WTC11 (cell line): ENCODE data around the gene DNA2. TPM values are rescaled to one million over a fixed set of nuclear protein-coding genes. Genes with fewer than 3 reads are reported as not detected.

Experiments
- ATAC-seq: fragments of 200-7000 bp; cut with Tn5 transposase; 2 replicates; pipeline ENCODE4 v1.10.0; 2021; ENCODE audit warnings: mild to moderate bottlenecking, moderate library complexity
- CTCF ChIA-PET: fragments of 300-600 bp; sonication (Branson Sonifier 250); formaldehyde crosslinking; loops from one replicate; lab custom pipeline; 2021; ENCODE audit warnings: antibody characterized with exemption; lab: Charles Lee
- POLR2A ChIA-PET: fragments of 350-600 bp; sonication (Branson Sonifier 250); formaldehyde crosslinking; loops from one replicate; lab custom pipeline; 2021; ENCODE audit warnings: antibody characterized with exemption; lab: Charles Lee
- DNase-seq: peaks from one replicate; pipeline ENCODE4 v3.0.0; 2021; ENCODE audit warnings: low spot score
- H3K27ac Mint-ChIP-seq: 2 replicates; pipeline ENCODE4 v1.8.0; 2021; ENCODE audit warnings: mixed read lengths
- H3K27me3 Mint-ChIP-seq: 2 replicates; pipeline ENCODE4 v1.8.0; 2021; ENCODE audit warnings: low read depth, mild to moderate bottlenecking, moderate library complexity, mixed read lengths
- H3K36me3 Mint-ChIP-seq: 2 replicates; pipeline ENCODE4 v1.8.0; 2021; ENCODE audit warnings: mixed read lengths
- H3K4me1 Mint-ChIP-seq: 2 replicates; pipeline ENCODE4 v1.8.0; 2022; ENCODE audit warnings: mixed read lengths
- H3K4me3 Mint-ChIP-seq: 2 replicates; pipeline ENCODE4 v1.8.0; 2021; ENCODE audit warnings: mild to moderate bottlenecking, moderate library complexity, mixed read lengths
- H3K9me3 Mint-ChIP-seq: 2 replicates; pipeline ENCODE4 v1.8.0; 2021; ENCODE audit warnings: mixed read lengths
- CREB1 ChIP-seq: sonication (generic); formaldehyde crosslinking; IDR thresholded peaks from 2 replicates; pipeline ENCODE4 v1.8.0; 2023; ENCODE audit warnings: mild to moderate bottlenecking, missing genetic modification reagents
- ELF4 ChIP-seq: sonication (generic); formaldehyde crosslinking; IDR thresholded peaks from 2 replicates; pipeline ENCODE4 v1.8.1; 2022; ENCODE audit warnings: low read depth, mild to moderate bottlenecking, moderate library complexity, missing genetic modification reagents
- FOXJ3 ChIP-seq: sonication (generic); formaldehyde crosslinking; IDR thresholded peaks from 2 replicates; pipeline ENCODE4 v1.9.0; 2021; ENCODE audit warnings: missing genetic modification reagents, mild to moderate bottlenecking, borderline replicate concordance
- FOXP1 ChIP-seq: sonication (generic); formaldehyde crosslinking; IDR thresholded peaks from 2 replicates; pipeline ENCODE4 v1.8.0; 2022; ENCODE audit warnings: missing genetic modification reagents, mild to moderate bottlenecking, moderate library complexity, borderline replicate concordance
- JAZF1 ChIP-seq: fragments of 250-450 bp; sonication (Bioruptor Pico); IDR thresholded peaks from 2 replicates; pipeline ENCODE4 v1.9.0; 2021; ENCODE audit warnings: moderate library complexity, mild to moderate bottlenecking, inconsistent platforms
- NR1H2 ChIP-seq: sonication (generic); formaldehyde crosslinking; IDR thresholded peaks from 2 replicates; pipeline ENCODE4 v1.9.0; 2021; ENCODE audit warnings: mild to moderate bottlenecking, moderate library complexity, missing genetic modification reagents
- NR3C1 ChIP-seq: sonication (generic); formaldehyde crosslinking; conservative IDR thresholded peaks from 2 replicates; pipeline ENCODE4 v1.8.1; 2023; ENCODE audit warnings: low read depth, mild to moderate bottlenecking, missing genetic modification reagents
- SMAD4 ChIP-seq: sonication (generic); formaldehyde crosslinking; IDR thresholded peaks from 2 replicates; pipeline ENCODE4 v1.8.0; 2022; ENCODE audit warnings: mild to moderate bottlenecking, missing genetic modification reagents
- TCF7 ChIP-seq: sonication (generic); formaldehyde crosslinking; IDR thresholded peaks from 2 replicates; pipeline ENCODE4 v1.8.0; 2022; ENCODE audit warnings: mild to moderate bottlenecking, low read depth, missing genetic modification reagents, moderate library complexity
- TP53 ChIP-seq: sonication (generic); formaldehyde crosslinking; IDR thresholded peaks from 2 replicates; pipeline ENCODE4 v1.8.1; 2023; ENCODE audit warnings: mild to moderate bottlenecking, missing genetic modification reagents
- ZNF121 ChIP-seq: sonication (generic); formaldehyde crosslinking; IDR thresholded peaks from 2 replicates; pipeline ENCODE4 v1.8.0; 2023; ENCODE audit warnings: missing genetic modification reagents
- ZNF317 ChIP-seq: sonication (generic); formaldehyde crosslinking; IDR thresholded peaks from 2 replicates; pipeline ENCODE4 v1.8.1; 2023; ENCODE audit warnings: low read depth, mild to moderate bottlenecking, moderate library complexity, missing genetic modification reagents, borderline replicate concordance
- ZNF416 ChIP-seq: fragments of 250-450 bp; sonication (Bioruptor Pico); IDR thresholded peaks from 2 replicates; pipeline ENCODE4 v1.9.0; 2021; ENCODE audit warnings: mild to moderate bottlenecking, inconsistent platforms
- ZNF671 ChIP-seq: fragments of 250-450 bp; sonication (Bioruptor Pico); IDR thresholded peaks from 2 replicates; pipeline ENCODE4 v1.8.0; 2021; ENCODE audit warnings: mild to moderate bottlenecking
- total RNA-seq: library from RNA; stranded (reverse); gene quantifications from 3 replicates; pipeline ENCODE4 v1.2.3, GENCODE V29; 2021
- TF ChIP-seq, protein P1 (sequence below): sonication (generic); formaldehyde crosslinking; IDR thresholded peaks from 2 replicates; pipeline ENCODE4 v1.8.0; 2022; ENCODE audit warnings: mild to moderate bottlenecking, missing genetic modification reagents
- TF ChIP-seq, protein P2 (sequence below): fragments of 250-450 bp; sonication (Bioruptor Pico); conservative IDR thresholded peaks from 2 replicates; pipeline ENCODE4 v1.9.0; 2021; ENCODE audit warnings: mild to moderate bottlenecking
- TF ChIP-seq, protein P3 (sequence below): sonication (generic); formaldehyde crosslinking; IDR thresholded peaks from 2 replicates; pipeline ENCODE4 v1.8.0; 2022; ENCODE audit warnings: mild to moderate bottlenecking, missing genetic modification reagents
- TF ChIP-seq, protein P4 (sequence below): sonication (generic); formaldehyde crosslinking; IDR thresholded peaks from 2 replicates; pipeline ENCODE4 v1.8.1; 2022; ENCODE audit warnings: mild to moderate bottlenecking, moderate library complexity, missing genetic modification reagents
- TF ChIP-seq, protein P5 (sequence below): sonication (generic); formaldehyde crosslinking; IDR thresholded peaks from 2 replicates; pipeline ENCODE4 v1.8.0; 2022; ENCODE audit warnings: mild to moderate bottlenecking, missing genetic modification reagents
- TF ChIP-seq, protein P6 (sequence below): sonication (generic); formaldehyde crosslinking; conservative IDR thresholded peaks from 2 replicates; pipeline ENCODE4 v1.8.1; 2023; ENCODE audit warnings: mild to moderate bottlenecking, low read depth, missing genetic modification reagents, moderate library complexity
- TF ChIP-seq, protein P7 (sequence below): sonication (generic); formaldehyde crosslinking; IDR thresholded peaks from 2 replicates; pipeline ENCODE4 v1.8.0; 2022; ENCODE audit warnings: mild to moderate bottlenecking, missing genetic modification reagents
- TF ChIP-seq, protein P8 (sequence below): sonication (generic); formaldehyde crosslinking; IDR thresholded peaks from 2 replicates; pipeline ENCODE4 v1.8.1; 2023; ENCODE audit warnings: mild to moderate bottlenecking, missing genetic modification reagents, moderate library complexity
- TF ChIP-seq, protein P9 (sequence below): fragments of 200-600 bp; IDR thresholded peaks from 2 replicates; pipeline ENCODE4 v1.8.0; 2022; ENCODE audit warnings: antibody characterized with exemption

The DNA2 gene
- total RNA-seq, 1 experiment from 2014 or later = 46.3 TPM

DNA sequence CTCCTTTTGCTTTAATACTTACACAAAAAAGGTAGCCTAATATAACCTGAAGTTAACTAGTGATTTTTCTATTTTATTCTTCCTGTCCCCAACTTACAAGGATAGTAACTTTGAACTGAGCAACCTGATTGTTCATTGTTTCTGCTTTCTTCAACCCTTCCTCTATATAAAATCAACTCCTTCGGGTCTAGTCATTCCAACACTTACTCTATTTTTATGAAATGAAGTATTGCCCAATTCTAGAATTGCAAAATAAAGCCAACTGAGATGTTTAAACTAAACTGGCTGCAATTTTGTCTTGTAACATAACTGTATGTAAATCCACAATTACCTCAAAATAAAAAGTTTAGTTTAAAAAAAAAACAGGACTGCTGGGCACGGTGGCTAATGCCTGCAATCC, 20.3 kb upstream of the DNA2 start:
- TF ChIP-seq, protein P1, sequence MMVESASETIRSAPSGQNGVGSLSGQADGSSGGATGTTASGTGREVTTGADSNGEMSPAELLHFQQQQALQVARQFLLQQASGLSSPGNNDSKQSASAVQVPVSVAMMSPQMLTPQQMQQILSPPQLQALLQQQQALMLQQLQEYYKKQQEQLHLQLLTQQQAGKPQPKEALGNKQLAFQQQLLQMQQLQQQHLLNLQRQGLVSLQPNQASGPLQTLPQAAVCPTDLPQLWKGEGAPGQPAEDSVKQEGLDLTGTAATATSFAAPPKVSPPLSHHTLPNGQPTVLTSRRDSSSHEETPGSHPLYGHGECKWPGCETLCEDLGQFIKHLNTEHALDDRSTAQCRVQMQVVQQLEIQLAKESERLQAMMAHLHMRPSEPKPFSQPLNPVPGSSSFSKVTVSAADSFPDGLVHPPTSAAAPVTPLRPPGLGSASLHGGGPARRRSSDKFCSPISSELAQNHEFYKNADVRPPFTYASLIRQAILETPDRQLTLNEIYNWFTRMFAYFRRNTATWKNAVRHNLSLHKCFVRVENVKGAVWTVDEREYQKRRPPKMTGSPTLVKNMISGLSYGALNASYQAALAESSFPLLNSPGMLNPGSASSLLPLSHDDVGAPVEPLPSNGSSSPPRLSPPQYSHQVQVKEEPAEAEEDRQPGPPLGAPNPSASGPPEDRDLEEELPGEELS (CRISPR knock-in tag) = no peak
- no peak for TF ChIP-seq NR3C1 (CRISPR knock-in tag)
- TF ChIP-seq, protein P2, sequence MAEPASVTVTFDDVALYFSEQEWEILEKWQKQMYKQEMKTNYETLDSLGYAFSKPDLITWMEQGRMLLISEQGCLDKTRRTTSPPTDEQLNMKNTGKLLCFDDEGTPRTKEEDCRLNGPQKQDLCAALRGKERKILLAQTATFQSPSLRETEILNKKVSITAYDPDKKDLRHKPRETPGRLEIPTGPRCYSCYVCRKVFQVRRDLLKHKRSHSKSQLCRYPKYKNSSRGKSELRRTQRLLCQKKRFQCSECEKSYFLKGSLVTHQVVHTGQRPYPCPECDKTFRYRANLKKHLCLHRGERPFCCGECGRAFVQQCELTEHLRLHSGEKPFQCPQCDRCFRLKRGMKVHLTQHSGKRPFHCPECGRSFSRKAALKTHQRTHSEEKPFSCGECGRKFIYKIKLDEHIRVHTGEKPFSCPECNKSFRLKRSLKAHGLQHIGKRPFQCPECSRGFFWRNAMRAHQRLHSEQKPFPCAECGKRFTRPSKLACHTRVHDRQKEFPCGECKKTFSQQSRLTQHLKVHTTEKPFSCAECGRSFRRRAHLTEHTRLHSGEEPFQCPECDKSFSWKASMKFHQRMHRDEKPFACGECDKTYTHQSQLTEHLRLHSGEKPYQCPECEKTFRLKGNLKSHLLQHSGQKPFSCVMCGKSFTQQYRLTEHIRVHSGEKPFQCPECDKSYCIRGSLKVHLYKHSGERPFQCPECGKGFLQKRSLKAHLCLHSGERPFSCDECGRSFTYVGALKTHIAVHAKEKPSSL = no peak
- TF ChIP-seq, protein P3, sequence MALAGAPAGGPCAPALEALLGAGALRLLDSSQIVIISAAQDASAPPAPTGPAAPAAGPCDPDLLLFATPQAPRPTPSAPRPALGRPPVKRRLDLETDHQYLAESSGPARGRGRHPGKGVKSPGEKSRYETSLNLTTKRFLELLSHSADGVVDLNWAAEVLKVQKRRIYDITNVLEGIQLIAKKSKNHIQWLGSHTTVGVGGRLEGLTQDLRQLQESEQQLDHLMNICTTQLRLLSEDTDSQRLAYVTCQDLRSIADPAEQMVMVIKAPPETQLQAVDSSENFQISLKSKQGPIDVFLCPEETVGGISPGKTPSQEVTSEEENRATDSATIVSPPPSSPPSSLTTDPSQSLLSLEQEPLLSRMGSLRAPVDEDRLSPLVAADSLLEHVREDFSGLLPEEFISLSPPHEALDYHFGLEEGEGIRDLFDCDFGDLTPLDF (CRISPR knock-in tag) = no peak
- no peak for TF ChIP-seq ELF4 (CRISPR knock-in tag)
- no peak for TF ChIP-seq ZNF416 (CRISPR knock-in tag)
- no peak for TF ChIP-seq FOXJ3
- TF ChIP-seq, protein P4, sequence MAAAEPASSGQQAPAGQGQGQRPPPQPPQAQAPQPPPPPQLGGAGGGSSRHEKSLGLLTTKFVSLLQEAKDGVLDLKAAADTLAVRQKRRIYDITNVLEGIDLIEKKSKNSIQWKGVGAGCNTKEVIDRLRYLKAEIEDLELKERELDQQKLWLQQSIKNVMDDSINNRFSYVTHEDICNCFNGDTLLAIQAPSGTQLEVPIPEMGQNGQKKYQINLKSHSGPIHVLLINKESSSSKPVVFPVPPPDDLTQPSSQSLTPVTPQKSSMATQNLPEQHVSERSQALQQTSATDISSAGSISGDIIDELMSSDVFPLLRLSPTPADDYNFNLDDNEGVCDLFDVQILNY = no peak
- TF ChIP-seq, protein P5, sequence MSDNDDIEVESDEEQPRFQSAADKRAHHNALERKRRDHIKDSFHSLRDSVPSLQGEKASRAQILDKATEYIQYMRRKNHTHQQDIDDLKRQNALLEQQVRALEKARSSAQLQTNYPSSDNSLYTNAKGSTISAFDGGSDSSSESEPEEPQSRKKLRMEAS (CRISPR knock-in tag) = no peak
- no peak for TF ChIP-seq SMAD4 (CRISPR knock-in tag)
- no peak for TF ChIP-seq CREB1 (CRISPR knock-in tag)
- TF ChIP-seq, protein P6, sequence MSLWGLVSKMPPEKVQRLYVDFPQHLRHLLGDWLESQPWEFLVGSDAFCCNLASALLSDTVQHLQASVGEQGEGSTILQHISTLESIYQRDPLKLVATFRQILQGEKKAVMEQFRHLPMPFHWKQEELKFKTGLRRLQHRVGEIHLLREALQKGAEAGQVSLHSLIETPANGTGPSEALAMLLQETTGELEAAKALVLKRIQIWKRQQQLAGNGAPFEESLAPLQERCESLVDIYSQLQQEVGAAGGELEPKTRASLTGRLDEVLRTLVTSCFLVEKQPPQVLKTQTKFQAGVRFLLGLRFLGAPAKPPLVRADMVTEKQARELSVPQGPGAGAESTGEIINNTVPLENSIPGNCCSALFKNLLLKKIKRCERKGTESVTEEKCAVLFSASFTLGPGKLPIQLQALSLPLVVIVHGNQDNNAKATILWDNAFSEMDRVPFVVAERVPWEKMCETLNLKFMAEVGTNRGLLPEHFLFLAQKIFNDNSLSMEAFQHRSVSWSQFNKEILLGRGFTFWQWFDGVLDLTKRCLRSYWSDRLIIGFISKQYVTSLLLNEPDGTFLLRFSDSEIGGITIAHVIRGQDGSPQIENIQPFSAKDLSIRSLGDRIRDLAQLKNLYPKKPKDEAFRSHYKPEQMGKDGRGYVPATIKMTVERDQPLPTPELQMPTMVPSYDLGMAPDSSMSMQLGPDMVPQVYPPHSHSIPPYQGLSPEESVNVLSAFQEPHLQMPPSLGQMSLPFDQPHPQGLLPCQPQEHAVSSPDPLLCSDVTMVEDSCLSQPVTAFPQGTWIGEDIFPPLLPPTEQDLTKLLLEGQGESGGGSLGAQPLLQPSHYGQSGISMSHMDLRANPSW (CRISPR knock-in tag) = no peak
- no peak for TF ChIP-seq FOXP1 (CRISPR knock-in tag)
- TF ChIP-seq NR1H2 (CRISPR knock-in tag) = no peak
- ChIA-PET POLR2A (no interaction called here), CTCF (no interaction called here)
- Mint-ChIP-seq H3K36me3 (peaks cover 22% of the 10 kb centered on the region; the same call in 1 of the 2 replicates), H3K27ac (no peak overlapping the region), H3K4me1 (peaks cover 17% of the 10 kb centered on the region), H3K4me3 (no peak overlapping the region), H3K27me3 (no peaks in the 10 kb centered on the region), H3K9me3 (no peaks in the 10 kb centered on the region)
- ATAC-seq (no peak), DNase-seq (no peak)

DNA sequence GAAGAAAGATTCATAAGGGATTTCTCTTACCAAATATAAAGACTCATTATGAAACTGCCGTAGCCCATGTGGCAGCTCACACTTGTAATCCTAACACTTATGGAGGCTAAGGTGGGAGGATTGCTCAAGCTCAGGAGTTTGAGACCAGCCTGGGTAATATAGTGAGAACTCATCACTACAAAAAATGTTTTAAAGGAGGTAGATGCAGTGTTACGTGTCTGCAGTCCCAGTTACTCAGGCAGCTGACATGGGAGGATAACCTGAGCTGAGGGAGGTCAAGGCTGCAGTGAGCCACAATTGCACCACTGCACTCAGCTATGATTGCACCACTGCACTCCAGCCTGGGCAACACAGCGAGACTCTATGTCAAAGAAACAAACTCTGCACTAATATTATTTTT, 18.1 kb upstream of the DNA2 start:
- ChIA-PET CTCF (no interaction called here), POLR2A (interaction anchor here (0.6 kb wide), 2 partner anchors 10 to 219 kb away, joined by 3 to 5 read pairs; no protein-coding TSS in a partner anchor)
- Mint-ChIP-seq H3K9me3 (no peaks in the 10 kb centered on the region), H3K4me3 (no peak overlapping the region), H3K27ac (no peak overlapping the region), H3K27me3 (no peaks in the 10 kb centered on the region), H3K4me1 (0 out of 2 replicates have a peak, but pooled peaks cover 3% of the 10 kb centered on the region), H3K36me3 (peaks cover 26% of the 10 kb centered on the region; the same call in 1 of the 2 replicates)
- DNase-seq (no peak), ATAC-seq (no peak)
- no peak for TF ChIP-seq TCF7 (CRISPR knock-in tag)
- TF ChIP-seq, protein P7, sequence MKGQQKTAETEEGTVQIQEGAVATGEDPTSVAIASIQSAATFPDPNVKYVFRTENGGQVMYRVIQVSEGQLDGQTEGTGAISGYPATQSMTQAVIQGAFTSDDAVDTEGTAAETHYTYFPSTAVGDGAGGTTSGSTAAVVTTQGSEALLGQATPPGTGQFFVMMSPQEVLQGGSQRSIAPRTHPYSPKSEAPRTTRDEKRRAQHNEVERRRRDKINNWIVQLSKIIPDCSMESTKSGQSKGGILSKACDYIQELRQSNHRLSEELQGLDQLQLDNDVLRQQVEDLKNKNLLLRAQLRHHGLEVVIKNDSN (CRISPR knock-in tag) = no peak
- no peak for TF ChIP-seq ZNF671 (CRISPR knock-in tag)
- TF ChIP-seq ZNF121 (CRISPR knock-in tag) = no peak
- TF ChIP-seq SMAD4 (CRISPR knock-in tag) = no peak
- no peak for TF ChIP-seq TP53 (CRISPR knock-in tag)
- TF ChIP-seq, protein P8, sequence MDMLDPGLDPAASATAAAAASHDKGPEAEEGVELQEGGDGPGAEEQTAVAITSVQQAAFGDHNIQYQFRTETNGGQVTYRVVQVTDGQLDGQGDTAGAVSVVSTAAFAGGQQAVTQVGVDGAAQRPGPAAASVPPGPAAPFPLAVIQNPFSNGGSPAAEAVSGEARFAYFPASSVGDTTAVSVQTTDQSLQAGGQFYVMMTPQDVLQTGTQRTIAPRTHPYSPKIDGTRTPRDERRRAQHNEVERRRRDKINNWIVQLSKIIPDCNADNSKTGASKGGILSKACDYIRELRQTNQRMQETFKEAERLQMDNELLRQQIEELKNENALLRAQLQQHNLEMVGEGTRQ = no peak
- TF ChIP-seq CREB1 (CRISPR knock-in tag) = no peak
- no peak for TF ChIP-seq ZNF317 (CRISPR knock-in tag)
- TF ChIP-seq JAZF1 (CRISPR knock-in tag) = no peak
- TF ChIP-seq, protein P9, sequence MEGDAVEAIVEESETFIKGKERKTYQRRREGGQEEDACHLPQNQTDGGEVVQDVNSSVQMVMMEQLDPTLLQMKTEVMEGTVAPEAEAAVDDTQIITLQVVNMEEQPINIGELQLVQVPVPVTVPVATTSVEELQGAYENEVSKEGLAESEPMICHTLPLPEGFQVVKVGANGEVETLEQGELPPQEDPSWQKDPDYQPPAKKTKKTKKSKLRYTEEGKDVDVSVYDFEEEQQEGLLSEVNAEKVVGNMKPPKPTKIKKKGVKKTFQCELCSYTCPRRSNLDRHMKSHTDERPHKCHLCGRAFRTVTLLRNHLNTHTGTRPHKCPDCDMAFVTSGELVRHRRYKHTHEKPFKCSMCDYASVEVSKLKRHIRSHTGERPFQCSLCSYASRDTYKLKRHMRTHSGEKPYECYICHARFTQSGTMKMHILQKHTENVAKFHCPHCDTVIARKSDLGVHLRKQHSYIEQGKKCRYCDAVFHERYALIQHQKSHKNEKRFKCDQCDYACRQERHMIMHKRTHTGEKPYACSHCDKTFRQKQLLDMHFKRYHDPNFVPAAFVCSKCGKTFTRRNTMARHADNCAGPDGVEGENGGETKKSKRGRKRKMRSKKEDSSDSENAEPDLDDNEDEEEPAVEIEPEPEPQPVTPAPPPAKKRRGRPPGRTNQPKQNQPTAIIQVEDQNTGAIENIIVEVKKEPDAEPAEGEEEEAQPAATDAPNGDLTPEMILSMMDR = no peak
